ENCODE measurements around the gene WDR91.
"Not testable (repeated sequence)": the region's sequence is repeated elsewhere in the genome, so short reads cannot be mapped to it uniquely, and the experiment has no call there.

Gene WDR91

DNA sequence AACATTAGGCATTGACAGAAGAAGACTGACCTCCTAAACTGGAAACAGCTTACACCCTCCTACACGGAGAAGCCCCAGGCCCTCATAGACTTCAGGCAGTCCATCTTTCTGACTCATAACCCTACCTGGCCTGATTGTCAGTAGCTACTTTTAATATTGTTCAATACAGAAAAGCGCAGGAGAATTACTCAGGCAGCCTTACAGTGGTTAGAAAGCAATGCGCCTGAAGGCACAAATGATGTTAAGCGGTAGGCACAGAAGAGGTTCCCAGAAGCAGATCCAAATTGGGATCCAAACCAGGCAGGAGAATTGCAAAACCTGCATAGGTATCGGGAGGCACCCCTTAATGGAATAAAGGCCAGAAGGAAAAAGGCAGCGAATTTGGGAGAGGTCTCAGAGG is 35.4 kb downstream of the WDR91 start:
- Histone ChIP-seq H3K79me2 (ENCODE audit: insufficient read depth, low read length) (no peaks in the 10 kb centered on the region), H3F3A (ENCODE audit: low read depth) (no peaks in the 10 kb centered on the region), H3K9me2 (replicated peaks; ENCODE audit: low read depth, low read length) (no peaks in the 10 kb centered on the region), H3K4me1 (ENCODE audit: insufficient read depth, low read length, poor library complexity, severe bottlenecking) (no peaks in the 10 kb centered on the region), H3K36me3 (ENCODE audit: insufficient read depth, low read length) (no peaks in the 10 kb centered on the region), H3K9ac (ENCODE audit: low read depth, low read length, poor library complexity, severe bottlenecking) (no peak overlapping the region), H3K4me2 (ENCODE audit: low read depth, low read length, poor library complexity, severe bottlenecking) (no peak overlapping the region), H3K9me3 (ENCODE audit: insufficient read depth, low read depth, low read length) (peaks cover 2% of the 10 kb centered on the region; the same call in 1 of the 2 replicates), H3K4me3 (ENCODE audit: low read length, poor library complexity, severe bottlenecking) (no peak overlapping the region), H3K27me3 (ENCODE audit: insufficient read depth, low read length, poor library complexity, severe bottlenecking) (no peaks in the 10 kb centered on the region), H2AFZ (ENCODE audit: low read length) (no peak overlapping the region), H4K20me1 (ENCODE audit: insufficient read depth, low read length, poor library complexity, severe bottlenecking) (no peaks in the 10 kb centered on the region)
- TF ChIP-seq EZH2phosphoT487 (IDR thresholded peaks at IDR 0.05; ENCODE audit: borderline replicate concordance): no peak
- TF ChIP-seq, protein P1, sequence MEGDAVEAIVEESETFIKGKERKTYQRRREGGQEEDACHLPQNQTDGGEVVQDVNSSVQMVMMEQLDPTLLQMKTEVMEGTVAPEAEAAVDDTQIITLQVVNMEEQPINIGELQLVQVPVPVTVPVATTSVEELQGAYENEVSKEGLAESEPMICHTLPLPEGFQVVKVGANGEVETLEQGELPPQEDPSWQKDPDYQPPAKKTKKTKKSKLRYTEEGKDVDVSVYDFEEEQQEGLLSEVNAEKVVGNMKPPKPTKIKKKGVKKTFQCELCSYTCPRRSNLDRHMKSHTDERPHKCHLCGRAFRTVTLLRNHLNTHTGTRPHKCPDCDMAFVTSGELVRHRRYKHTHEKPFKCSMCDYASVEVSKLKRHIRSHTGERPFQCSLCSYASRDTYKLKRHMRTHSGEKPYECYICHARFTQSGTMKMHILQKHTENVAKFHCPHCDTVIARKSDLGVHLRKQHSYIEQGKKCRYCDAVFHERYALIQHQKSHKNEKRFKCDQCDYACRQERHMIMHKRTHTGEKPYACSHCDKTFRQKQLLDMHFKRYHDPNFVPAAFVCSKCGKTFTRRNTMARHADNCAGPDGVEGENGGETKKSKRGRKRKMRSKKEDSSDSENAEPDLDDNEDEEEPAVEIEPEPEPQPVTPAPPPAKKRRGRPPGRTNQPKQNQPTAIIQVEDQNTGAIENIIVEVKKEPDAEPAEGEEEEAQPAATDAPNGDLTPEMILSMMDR (conservative IDR thresholded peaks at IDR 0.05; ENCODE audit: low read length): no peak

DNA sequence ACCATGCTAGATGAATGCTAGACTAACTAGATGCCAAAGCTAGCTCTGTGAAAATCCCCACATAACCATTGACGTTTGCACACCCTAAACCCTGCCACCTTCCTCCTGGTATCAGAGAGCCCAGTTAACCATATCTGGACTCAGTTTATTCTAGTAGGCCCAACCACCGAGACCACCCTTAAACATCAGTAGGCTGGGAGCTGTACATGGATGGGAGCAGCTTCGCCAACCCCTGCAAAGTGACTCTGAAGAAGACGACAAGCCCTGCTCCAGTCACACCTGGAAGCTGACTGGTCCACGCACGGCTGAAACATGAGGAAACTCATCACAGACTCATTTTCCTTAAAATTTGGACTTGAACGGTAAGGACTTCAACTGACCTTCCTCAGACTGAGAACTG is 36.4 kb downstream of the WDR91 start:
- H3K9ac ChIP-seq (ENCODE audit: low read depth, low read length, poor library complexity, severe bottlenecking): no peak overlapping the region
- no peak overlapping the region for H2AFZ ChIP-seq (ENCODE audit: low read length)
- H3K4me1 ChIP-seq (ENCODE audit: insufficient read depth, low read length, poor library complexity, severe bottlenecking): no peaks in the 10 kb centered on the region
- no peaks in the 10 kb centered on the region for H4K20me1 ChIP-seq (ENCODE audit: insufficient read depth, low read length, poor library complexity, severe bottlenecking)
- H3F3A ChIP-seq (ENCODE audit: low read depth): no peaks in the 10 kb centered on the region
- no peaks in the 10 kb centered on the region for H3K27me3 ChIP-seq (ENCODE audit: insufficient read depth, low read length, poor library complexity, severe bottlenecking)
- H3K36me3 ChIP-seq (ENCODE audit: insufficient read depth, low read length): no peaks in the 10 kb centered on the region
- H3K4me2 ChIP-seq (ENCODE audit: low read depth, low read length, poor library complexity, severe bottlenecking): no peak overlapping the region
- TF ChIP-seq, protein P1 (conservative IDR thresholded peaks at IDR 0.05; ENCODE audit: low read length): no peak
- TF ChIP-seq EZH2phosphoT487 (IDR thresholded peaks at IDR 0.05; ENCODE audit: borderline replicate concordance): no peak
- H3K9me2 ChIP-seq (replicated peaks; ENCODE audit: low read depth, low read length): no peaks in the 10 kb centered on the region
- no peaks in the 10 kb centered on the region for H3K9me3 ChIP-seq (ENCODE audit: insufficient read depth, low read depth, low read length)
- no peak overlapping the region for H3K4me3 ChIP-seq (ENCODE audit: low read length, poor library complexity, severe bottlenecking)
- H3K79me2 ChIP-seq (ENCODE audit: insufficient read depth, low read length): peaks cover 5% of the 10 kb centered on the region

DNA sequence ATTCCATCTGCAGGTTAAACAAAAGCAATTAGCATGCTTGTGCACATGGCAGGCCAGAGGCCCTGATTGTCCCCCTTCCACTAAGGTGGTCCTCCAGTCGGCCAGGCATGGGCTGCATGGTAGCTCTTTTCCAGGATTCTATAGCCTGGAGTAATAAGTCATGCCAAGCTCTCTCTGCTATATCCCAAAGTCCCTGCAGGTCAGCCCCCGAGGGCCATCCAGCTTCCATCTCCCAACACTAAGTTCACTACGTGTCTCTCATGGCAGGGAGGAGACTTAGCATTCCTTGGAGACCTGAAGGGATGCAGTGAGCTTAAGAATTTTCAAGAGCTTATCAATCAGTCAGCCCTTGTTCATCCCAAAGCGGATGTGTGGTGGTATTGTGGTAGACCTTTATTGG is 37.4 kb downstream of the WDR91 start:
- H3K4me3 ChIP-seq (ENCODE audit: low read length, poor library complexity, severe bottlenecking); H2AFZ ChIP-seq (ENCODE audit: low read length); H3K36me3 ChIP-seq (ENCODE audit: insufficient read depth, low read length); H4K20me1 ChIP-seq (ENCODE audit: insufficient read depth, low read length, poor library complexity, severe bottlenecking); H3K27me3 ChIP-seq (ENCODE audit: insufficient read depth, low read length, poor library complexity, severe bottlenecking); H3K4me2 ChIP-seq (ENCODE audit: low read depth, low read length, poor library complexity, severe bottlenecking); H3F3A ChIP-seq (ENCODE audit: low read depth); H3K9me2 ChIP-seq (replicated peaks; ENCODE audit: low read depth, low read length); H3K9ac ChIP-seq (ENCODE audit: low read depth, low read length, poor library complexity, severe bottlenecking); H3K4me1 ChIP-seq (ENCODE audit: insufficient read depth, low read length, poor library complexity, severe bottlenecking); H3K9me3 ChIP-seq (ENCODE audit: insufficient read depth, low read depth, low read length): not testable (repeated sequence)
- peaks cover 15% of the 10 kb centered on the region for H3K79me2 ChIP-seq (ENCODE audit: insufficient read depth, low read length)

DNA sequence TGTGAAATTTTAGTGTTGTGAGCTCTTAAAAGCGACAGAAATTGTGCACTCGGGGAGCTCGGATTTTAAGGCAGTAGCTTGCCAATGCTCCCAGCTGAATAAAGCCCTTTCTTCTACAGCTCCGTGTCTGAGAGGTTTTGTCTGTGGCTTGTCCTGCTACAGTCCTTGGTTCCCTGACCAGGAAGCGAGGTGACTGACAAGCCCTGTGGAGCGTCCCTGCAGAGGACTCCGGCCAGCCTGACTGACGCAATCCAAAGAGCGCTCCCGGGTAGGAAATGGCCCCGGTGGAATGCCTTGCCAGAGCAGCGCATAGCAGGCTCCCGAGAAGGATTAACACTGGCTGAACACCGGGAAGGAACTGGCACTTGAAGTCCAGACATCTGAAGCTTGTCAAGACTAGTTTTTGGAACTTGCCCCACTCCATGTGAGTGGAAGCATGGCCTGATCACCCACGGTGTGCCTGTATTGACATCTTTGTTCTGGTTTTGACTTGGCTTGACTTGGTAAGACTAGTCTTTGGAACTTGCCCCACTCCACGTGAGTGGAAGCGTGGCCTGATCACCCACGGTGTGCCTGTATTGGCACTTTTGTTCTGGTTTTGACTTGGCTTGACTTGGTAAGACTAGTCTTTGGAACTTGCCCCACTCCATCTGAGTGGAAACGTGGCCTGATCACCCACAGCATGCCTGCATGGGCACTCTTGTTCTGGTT is 39.6 kb downstream of the WDR91 start:
- Histone ChIP-seq H3K9ac (ENCODE audit: low read depth, low read length, poor library complexity, severe bottlenecking) (peak overlapping the region; percentile 87), H3K36me3 (ENCODE audit: insufficient read depth, low read length) (peaks cover 11% of the 10 kb centered on the region; the same call in 1 of the 2 replicates), H4K20me1 (ENCODE audit: insufficient read depth, low read length, poor library complexity, severe bottlenecking) (peaks cover 26% of the 10 kb centered on the region), H3K4me2 (ENCODE audit: low read depth, low read length, poor library complexity, severe bottlenecking) (peak overlapping the region; percentile 90), H3K79me2 (ENCODE audit: insufficient read depth, low read length) (peaks cover 35% of the 10 kb centered on the region), H3K4me3 (ENCODE audit: low read length, poor library complexity, severe bottlenecking) (peak overlapping the region; percentile 81), H3K4me1 (ENCODE audit: insufficient read depth, low read length, poor library complexity, severe bottlenecking) (peaks cover 22% of the 10 kb centered on the region)
- H3K27me3 ChIP-seq (ENCODE audit: insufficient read depth, low read length, poor library complexity, severe bottlenecking); H3F3A ChIP-seq (ENCODE audit: low read depth); H2AFZ ChIP-seq (ENCODE audit: low read length); H3K9me3 ChIP-seq (ENCODE audit: insufficient read depth, low read depth, low read length); H3K9me2 ChIP-seq (replicated peaks; ENCODE audit: low read depth, low read length): not testable (repeated sequence)

DNA sequence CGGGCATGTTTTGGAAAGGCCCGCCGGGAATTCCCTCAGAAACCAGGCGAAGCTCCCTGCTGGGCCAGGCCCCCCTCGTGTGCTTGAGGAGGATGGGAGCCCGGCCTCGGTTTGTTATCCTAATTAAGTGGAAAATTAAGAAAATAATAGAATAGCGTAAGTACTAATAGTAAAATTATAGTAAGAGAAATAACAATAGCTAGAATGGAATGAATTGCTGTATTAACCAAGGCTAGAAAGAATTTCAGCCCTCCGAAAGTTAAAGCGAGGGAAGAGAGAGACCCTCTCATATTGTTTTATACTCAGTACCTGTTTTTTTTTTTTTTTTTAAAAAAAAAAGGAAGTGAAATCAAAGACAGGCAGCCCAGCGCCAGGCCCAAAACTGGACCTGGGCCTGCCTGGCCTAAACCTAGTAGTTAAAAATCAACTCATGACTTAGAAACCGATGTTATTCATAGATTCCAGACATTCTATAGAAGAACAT is 40.3 kb downstream of the WDR91 start:
- Histone ChIP-seq H3K4me1 (ENCODE audit: insufficient read depth, low read length, poor library complexity, severe bottlenecking) (peaks cover 22% of the 10 kb centered on the region), H3K4me2 (ENCODE audit: low read depth, low read length, poor library complexity, severe bottlenecking) (peak overlapping the region; percentile 90), H2AFZ (ENCODE audit: low read length) (peak overlapping the region; percentile 93), H3K79me2 (ENCODE audit: insufficient read depth, low read length) (peaks cover 35% of the 10 kb centered on the region), H3K4me3 (ENCODE audit: low read length, poor library complexity, severe bottlenecking) (peak overlapping the region; percentile 81), H3K9ac (ENCODE audit: low read depth, low read length, poor library complexity, severe bottlenecking) (peak overlapping the region; percentile 87), H3K36me3 (ENCODE audit: insufficient read depth, low read length) (peaks cover 14% of the 10 kb centered on the region; the same call in 1 of the 2 replicates), H4K20me1 (ENCODE audit: insufficient read depth, low read length, poor library complexity, severe bottlenecking) (peaks cover 33% of the 10 kb centered on the region)
- not testable (repeated sequence) for H3F3A ChIP-seq (ENCODE audit: low read depth); H3K27me3 ChIP-seq (ENCODE audit: insufficient read depth, low read length, poor library complexity, severe bottlenecking); H3K9me2 ChIP-seq (replicated peaks; ENCODE audit: low read depth, low read length); H3K9me3 ChIP-seq (ENCODE audit: insufficient read depth, low read depth, low read length)
